Tibial nerve (tissue), 3 donors: ENCODE results near the gene AGMO.

Experiments
- CTCF ChIP-seq, 5 experiments: fragments of 200-600 bp in 3 of 5; fragments of 450-650 bp in 2 of 5; sonication (generic) in 3 of 5; IDR thresholded peaks; one replicate each; pipeline ENCODE4 v1.5.1; 2016 to 2019; ENCODE audit warnings: antibody characterized with exemption in 5 of 5, mild to moderate bottlenecking in 3 of 5, moderate library complexity in 2 of 5
- POLR2A ChIP-seq, 2 donors: fragments of 450-650 bp; IDR thresholded peaks; one replicate each; pipeline ENCODE4 v1.6.1; 2017; ENCODE audit warnings: antibody characterized with exemption in 2 of 2, mild to moderate bottlenecking in 2 of 2, moderate library complexity in 2 of 2

- TF ChIP-seq CTCF (IDR thresholded peaks at IDR 0.05): no peak
- TF ChIP-seq POLR2A (IDR thresholded peaks at IDR 0.05): no peak
Measured at GRCh38 chr7:15556339-15557105, 5.3 kb downstream of the AGMO start.
